SK-N-SH (cell line): ENCODE results near the gene JAK1. TPM values are rescaled to one million over a fixed set of nuclear protein-coding genes. Genes with fewer than 3 reads are reported as not detected.

Experiments used
- CTCF ChIA-PET: fragments of 300-600, 350-600 bp; formaldehyde crosslinking; extraction: SDS; loops from one replicate; lab custom pipeline; 2021; lab: Yijun Ruan, JAX
- POLR2A ChIA-PET: fragments of 350-600 bp; sonication (Branson Sonifier 250); formaldehyde crosslinking; extraction: SDS; loops from one replicate; lab custom pipeline; 2020; ENCODE audit warnings: antibody characterized with exemption, inconsistent platforms; lab: Yijun Ruan, JAX
- DNase-seq: peaks from one replicate; pipeline ENCODE4 v3.0.0; 2012
- H2AFZ ChIP-seq: fragments of 200-600 bp; sonication (generic); 2 replicates; pipeline ENCODE4 v1.8.1; 2016; ENCODE audit warnings: antibody characterized with exemption, mild to moderate bottlenecking, low read depth
- H3F3A ChIP-seq: fragments of 200-600 bp; sonication (generic); replicated peaks from 2 replicates; pipeline ENCODE3; 2016; ENCODE audit warnings: antibody characterized with exemption, mild to moderate bottlenecking; ENCODE audit not compliant: insufficient read depth
- H3K27ac ChIP-seq, 2 experiments: fragments of 200-500 bp in 1 of 2; fragments of 200-600 bp in 1 of 2; sonication (Bioruptor generic) in 1 of 2; sonication (generic), shearing (Covaris generic) in 1 of 2; 2 replicates each; pipeline versions ENCODE4 v1.5.1 to v1.6.1; 2014 to 2016; ENCODE audit warnings: low read depth in 2 of 2, inconsistent platforms in 1 of 2, low read length in 1 of 2, mild to moderate bottlenecking in 1 of 2, mixed read lengths in 1 of 2
- H3K27me3 ChIP-seq: fragments of 200-600 bp; sonication (generic), shearing (Covaris generic); 2 replicates; pipeline ENCODE4 v1.6.1; 2016; ENCODE audit warnings: mixed run types; ENCODE audit not compliant: insufficient read depth
- H3K36me3 ChIP-seq, 2 experiments: fragments of 200-500 bp in 1 of 2; fragments of 200-600 bp in 1 of 2; sonication (Bioruptor generic) in 1 of 2; sonication (generic) in 1 of 2; replicated peaks in 1 of 2; 2 replicates each; pipeline versions ENCODE3 to v1.5.1; 2014 to 2016; ENCODE audit warnings: low read length in 1 of 2, mild to moderate bottlenecking in 1 of 2; ENCODE audit not compliant: insufficient read depth in 2 of 2, control insufficient read depth in 1 of 2
- H3K4me1 ChIP-seq, 2 experiments: fragments of 200-500 bp in 1 of 2; fragments of 200-600 bp in 1 of 2; sonication (Bioruptor generic) in 1 of 2; sonication (generic), shearing (Covaris generic) in 1 of 2; 2 replicates each; pipeline versions ENCODE4 v1.5.1 to v1.6.1; 2014 to 2016; ENCODE audit warnings: low read depth in 1 of 2, low read length in 1 of 2, mixed run types in 1 of 2; ENCODE audit not compliant: insufficient read depth in 2 of 2, control insufficient read depth in 1 of 2
- H3K4me2 ChIP-seq: fragments of 200-600 bp; sonication (generic), shearing (Covaris generic); 2 replicates; pipeline ENCODE4 v1.6.1; 2017; ENCODE audit warnings: mixed run types
- H3K4me3 ChIP-seq, 2 experiments: fragments of 200-500 bp in 1 of 2; fragments of 200-600 bp in 1 of 2; sonication (Bioruptor generic) in 1 of 2; sonication (generic), shearing (Covaris generic) in 1 of 2; 2 replicates each; pipeline versions ENCODE4 v1.5.1 to v1.8.1; 2014 to 2016; ENCODE audit warnings: low read depth in 2 of 2, inconsistent platforms in 1 of 2, low read length in 1 of 2, mild to moderate bottlenecking in 1 of 2, mixed read lengths in 1 of 2, moderate library complexity in 1 of 2
- H3K79me2 ChIP-seq: fragments of 200-600 bp; sonication (generic); 2 replicates; pipeline ENCODE4 v1.8.1; 2017; ENCODE audit warnings: mild to moderate bottlenecking; ENCODE audit not compliant: insufficient read depth
- H3K9ac ChIP-seq: fragments of 200-600 bp; sonication (generic); 2 replicates; pipeline ENCODE4 v1.6.1; 2017; ENCODE audit warnings: mixed run types
- H3K9me2 ChIP-seq: fragments of 200-600 bp; sonication (generic); 2 replicates; pipeline ENCODE4 v1.6.1; 2017; ENCODE audit warnings: mixed run types
- H3K9me3 ChIP-seq: fragments of 200-600 bp; sonication (generic); 2 replicates; pipeline ENCODE4 v1.6.1; 2017; ENCODE audit warnings: mixed run types, mild to moderate bottlenecking, moderate library complexity
- H4K20me1 ChIP-seq: fragments of 200-600 bp; sonication (generic); 2 replicates; pipeline ENCODE4 v1.6.1; 2017; ENCODE audit warnings: mild to moderate bottlenecking, mixed run types; ENCODE audit not compliant: insufficient read depth
- FOXJ3 ChIP-seq: sonication (generic); formaldehyde crosslinking; IDR thresholded peaks from 2 replicates; pipeline ENCODE4 v1.5.1; 2020; ENCODE audit warnings: mild to moderate bottlenecking, missing genetic modification reagents
- FOXM1 ChIP-seq: IDR thresholded peaks from 2 replicates; pipeline ENCODE4 v1.4.0; 2012; ENCODE audit warnings: low read depth, mild to moderate bottlenecking
- GATA2 ChIP-seq: sonication (generic); formaldehyde crosslinking; IDR thresholded peaks from 2 replicates; pipeline ENCODE4 v1.5.0; 2020; ENCODE audit warnings: mild to moderate bottlenecking, missing genetic modification reagents
- IRF3 ChIP-seq: fragments of 150-350 bp; IDR thresholded peaks from 2 replicates; pipeline ENCODE4 v1.6.1; 2016; ENCODE audit warnings: mild to moderate bottlenecking, low read depth, low read length
- MEF2A ChIP-seq: IDR thresholded peaks from 2 replicates; pipeline ENCODE4 v1.4.0; 2012; ENCODE audit warnings: low read depth, borderline replicate concordance
- POLR2AphosphoS5 ChIP-seq: IDR thresholded peaks from 2 replicates; pipeline ENCODE4 v1.6.1; 2012; ENCODE audit warnings: low read depth, low read length
- RAD21 ChIP-seq: IDR thresholded peaks from 2 replicates; pipeline ENCODE4 v1.6.1; 2012; ENCODE audit warnings: mild to moderate bottlenecking, low read length
- RFX5 ChIP-seq: IDR thresholded peaks from 2 replicates; pipeline ENCODE4 v1.6.1; 2012; ENCODE audit warnings: mild to moderate bottlenecking, improper control_type of control experiment, low read length
- RXRA ChIP-seq: IDR thresholded peaks from 2 replicates; pipeline ENCODE4 v1.4.0; 2012; ENCODE audit warnings: low read depth, mild to moderate bottlenecking, borderline replicate concordance
- SIN3A ChIP-seq: IDR thresholded peaks from 2 replicates; pipeline ENCODE4 v1.6.1; 2012; ENCODE audit warnings: low read depth, mild to moderate bottlenecking, low read length, moderate library complexity, borderline replicate concordance
- SMC3 ChIP-seq: IDR thresholded peaks from 2 replicates; pipeline ENCODE4 v1.6.1; 2012; ENCODE audit warnings: low read depth, low read length, improper control_type of control experiment
- TAF1 ChIP-seq: IDR thresholded peaks from 2 replicates; pipeline ENCODE4 v1.6.1; 2012; ENCODE audit warnings: low read depth, mild to moderate bottlenecking, low read length, moderate library complexity, borderline replicate concordance
- YY1 ChIP-seq: IDR thresholded peaks from 2 replicates; pipeline ENCODE4 v1.4.0; 2012; ENCODE audit warnings: low read depth, mild to moderate bottlenecking
- ZBTB33 ChIP-seq: IDR thresholded peaks from 2 replicates; pipeline ENCODE4 v1.4.0; 2012; ENCODE audit warnings: low read depth, borderline replicate concordance
- WGBS: methylation state at CpG from one replicate; pipeline ENCODE4 v1.1.6; 2017; ENCODE audit warnings: low lambda C conversion rate; 5-methylcytosine and 5-hydroxymethylcytosine counted together
- polyA plus RNA-seq, 3 experiments: library from polyadenylated mRNA; depleted of rRNA; stranded (reverse); fragments of >200 nt; gene quantifications; 2 replicates each; pipeline ENCODE4 v1.2.3, GENCODE V29; 2012
- TF ChIP-seq, protein P1 (sequence below): fragments of 200-600 bp; sonication (generic); IDR thresholded peaks from 2 replicates; pipeline ENCODE4 v1.6.1; 2017; ENCODE audit warnings: antibody characterized with exemption, mild to moderate bottlenecking, moderate library complexity

JAK1 gene
- polyA plus RNA-seq, 1 of the 3 experiments (the other 2 are of a cell fraction): 47.5 TPM

GRCh38 chr1:64955097-64956009, 11.0 kb downstream of the JAK1 start:
- no peak overlapping the region for H3K4me2 ChIP-seq
- no peak overlapping the region for H3K9ac ChIP-seq
- TF ChIP-seq SMC3: no peak
- TF ChIP-seq, all 33 proteins: peak for 0
- H4K20me1 ChIP-seq: peaks cover 69% of the 10 kb centered on the region
- H3K27me3 ChIP-seq: no peaks in the 10 kb centered on the region
- no peak overlapping the region for H3K4me3 ChIP-seq
- DNase-seq: no peak
- no peak overlapping the region for H3K27ac ChIP-seq
- CTCF ChIA-PET: interaction anchor here (1.1 kb wide), 1 partner anchor 11 kb away, joined by 3 read pairs; the partner anchor contains the start of gene JAK1
- WGBS: 80% methylated on average over 14 of the region's 14 CpGs
- no peaks in the 10 kb centered on the region for H3K9me2 ChIP-seq
- H3K79me2 ChIP-seq: peaks cover 98% of the 10 kb centered on the region
- peaks cover 0 to 4% of the 10 kb centered on the region in 2 experiments for H3K36me3 ChIP-seq
- H3K4me1 ChIP-seq: peaks cover 9 to 20% of the 10 kb centered on the region in 2 experiments; a peak in 3 of 4 replicates
- no peaks in the 10 kb centered on the region for H3F3A ChIP-seq
- POLR2A ChIA-PET: no interaction called here
- no peaks in the 10 kb centered on the region for H3K9me3 ChIP-seq
- H2AFZ ChIP-seq: no peak overlapping the region

DNA sequence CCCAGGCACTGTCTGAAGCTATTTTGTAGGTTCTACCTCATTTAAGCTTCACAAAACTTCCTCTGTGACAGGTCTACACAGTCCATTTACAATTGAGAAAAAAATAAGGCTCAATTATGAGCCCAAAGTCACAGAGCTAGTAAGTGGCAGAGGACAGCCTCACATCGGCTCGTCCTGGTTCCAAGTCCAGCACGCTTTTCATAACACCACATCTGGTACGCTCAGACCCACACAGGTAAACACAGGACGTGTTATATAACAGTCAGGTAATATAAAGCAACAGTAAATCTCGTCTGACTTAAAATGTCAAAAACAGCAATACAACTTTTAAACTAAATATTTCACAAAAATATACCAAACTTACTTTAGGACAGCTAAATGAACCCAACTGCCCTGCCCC, 13.1 kb downstream of the JAK1 start:
- Histone ChIP-seq H2AFZ (no peak overlapping the region), H3K27ac (no peak overlapping the region), H3F3A (no peaks in the 10 kb centered on the region), H3K36me3 (peaks cover 0 to 4% of the 10 kb centered on the region in 2 experiments), H3K9me2 (no peaks in the 10 kb centered on the region), H3K79me2 (peaks cover 97% of the 10 kb centered on the region), H3K9me3 (no peaks in the 10 kb centered on the region), H4K20me1 (peaks cover 73% of the 10 kb centered on the region), H3K9ac (no peak overlapping the region), H3K4me2 (no peak overlapping the region), H3K4me1 (peaks cover 9 to 34% of the 10 kb centered on the region in 2 experiments; a peak in 3 of 4 replicates), H3K27me3 (no peaks in the 10 kb centered on the region), H3K4me3 (no peak overlapping the region)
- WGBS: 79% methylated on average over 6 of the region's 6 CpGs
- ChIA-PET CTCF (interaction anchor here (0.7 kb wide), 1 partner anchor 112 kb away, joined by 3 read pairs; no protein-coding TSS in a partner anchor), POLR2A (no interaction called here)
- DNase-seq: no peak
- TF ChIP-seq GATA2 (no peak), YY1 (no peak), POLR2AphosphoS5 (no peak), RFX5 (no peak), SIN3A (no peak), FOXM1 (no peak)

- no peaks in the 10 kb centered on the region for H3K9me2 ChIP-seq
These were observed 16.0 kb downstream of the JAK1 start for GRCh38 chr1:64950284-64950809.

More at GRCh38 chr1:64950284-64950809, 16.0 kb downstream of the JAK1 start:
- H3K9me3 ChIP-seq: no peaks in the 10 kb centered on the region
- peaks cover 2 to 31% of the 10 kb centered on the region in 2 experiments; a peak in 3 of 4 replicates for H3K4me1 ChIP-seq
- TF ChIP-seq RAD21 (no peak), ZBTB33 (no peak), MEF2A (no peak), TAF1 (no peak), FOXJ3 (CRISPR knock-in tag) (no peak), POLR2AphosphoS5 (no peak), IRF3 (no peak), SIN3A (no peak), RXRA (no peak)
- TF ChIP-seq, protein P1, sequence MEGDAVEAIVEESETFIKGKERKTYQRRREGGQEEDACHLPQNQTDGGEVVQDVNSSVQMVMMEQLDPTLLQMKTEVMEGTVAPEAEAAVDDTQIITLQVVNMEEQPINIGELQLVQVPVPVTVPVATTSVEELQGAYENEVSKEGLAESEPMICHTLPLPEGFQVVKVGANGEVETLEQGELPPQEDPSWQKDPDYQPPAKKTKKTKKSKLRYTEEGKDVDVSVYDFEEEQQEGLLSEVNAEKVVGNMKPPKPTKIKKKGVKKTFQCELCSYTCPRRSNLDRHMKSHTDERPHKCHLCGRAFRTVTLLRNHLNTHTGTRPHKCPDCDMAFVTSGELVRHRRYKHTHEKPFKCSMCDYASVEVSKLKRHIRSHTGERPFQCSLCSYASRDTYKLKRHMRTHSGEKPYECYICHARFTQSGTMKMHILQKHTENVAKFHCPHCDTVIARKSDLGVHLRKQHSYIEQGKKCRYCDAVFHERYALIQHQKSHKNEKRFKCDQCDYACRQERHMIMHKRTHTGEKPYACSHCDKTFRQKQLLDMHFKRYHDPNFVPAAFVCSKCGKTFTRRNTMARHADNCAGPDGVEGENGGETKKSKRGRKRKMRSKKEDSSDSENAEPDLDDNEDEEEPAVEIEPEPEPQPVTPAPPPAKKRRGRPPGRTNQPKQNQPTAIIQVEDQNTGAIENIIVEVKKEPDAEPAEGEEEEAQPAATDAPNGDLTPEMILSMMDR: no peak
- TF ChIP-seq, all 33 proteins: peak for 0
- Histone ChIP-seq H3K4me2 (no peak overlapping the region), H2AFZ (no peak overlapping the region), H3K27ac (no peak overlapping the region), H3K4me3 (no peak overlapping the region), H3K9ac (no peak overlapping the region), H3K36me3 (peaks cover 0 to 4% of the 10 kb centered on the region in 2 experiments), H4K20me1 (peaks cover 66% of the 10 kb centered on the region), H3F3A (no peaks in the 10 kb centered on the region), H3K27me3 (no peaks in the 10 kb centered on the region), H3K79me2 (peaks cover 98% of the 10 kb centered on the region)
- DNase-seq: no peak
- POLR2A ChIA-PET: no interaction called here
- CTCF ChIA-PET: no interaction called here
- WGBS: 85% methylated on average over 5 of the region's 6 CpGs
